Neural crest cell (in vitro differentiated cells): ENCODE measurements around the gene PHACTR1. TPM values are rescaled to one million over a fixed set of nuclear protein-coding genes. Genes with fewer than 3 reads are reported as not detected.
A peak's percentile ranks its signal among the peaks of the same experiment; 100 is the strongest.

Source experiments
- DNase-seq: peaks from one replicate; pipeline ENCODE4 v3.0.0; 2021; ENCODE audit warnings: low read depth, mixed read lengths, low spot score
- H3K27ac Mint-ChIP-seq: one replicate; pipeline ENCODE4 v1.8.0; 2021; ENCODE audit warnings: mild to moderate bottlenecking, mixed read lengths; ENCODE audit not compliant: unreplicated experiment
- H3K27me3 Mint-ChIP-seq: 2 replicates; pipeline ENCODE4 v1.8.0; 2021; ENCODE audit warnings: low read depth, mild to moderate bottlenecking, mixed read lengths
- H3K36me3 Mint-ChIP-seq: 2 replicates; pipeline ENCODE4 v1.8.0; 2021; ENCODE audit warnings: low read depth, mild to moderate bottlenecking, mixed read lengths
- H3K4me1 Mint-ChIP-seq: 2 replicates; pipeline ENCODE4 v1.8.0; 2021; ENCODE audit warnings: mixed read lengths
- H3K4me3 Mint-ChIP-seq: one replicate; pipeline ENCODE4 v1.8.0; 2021; ENCODE audit warnings: mild to moderate bottlenecking, mixed read lengths
- H3K9me3 Mint-ChIP-seq: 2 replicates; pipeline ENCODE4 v1.8.0; 2021; ENCODE audit warnings: mixed read lengths
- total RNA-seq: library from RNA; stranded (reverse); gene quantifications from 2 replicates; pipeline ENCODE4 v1.2.1, GENCODE V29; 2021
- TF ChIP-seq, protein P1 (sequence below): fragments of 200-600 bp; sonication (generic); conservative IDR thresholded peaks from 2 replicates; pipeline ENCODE4 v1.5.0; 2021; ENCODE audit warnings: antibody characterized with exemption, mild to moderate bottlenecking

Gene PHACTR1
- total RNA-seq, 1 donor from 2014 or later = 10.4 TPM

GRCh38 chr6:13289789-13290318, 573.3 kb downstream of the PHACTR1 start:
- H3K4me3 Mint-ChIP-seq = no peak overlapping the region
- H3K27ac Mint-ChIP-seq = peak overlapping the region; percentile 39
- no peaks in the 10 kb centered on the region for H3K9me3 Mint-ChIP-seq
- H3K4me1 Mint-ChIP-seq = peaks cover 8% of the 10 kb centered on the region
- H3K36me3 Mint-ChIP-seq = peaks cover 54% of the 10 kb centered on the region
- no peaks in the 10 kb centered on the region for H3K27me3 Mint-ChIP-seq
- no peak for DNase-seq
- TF ChIP-seq, protein P1, sequence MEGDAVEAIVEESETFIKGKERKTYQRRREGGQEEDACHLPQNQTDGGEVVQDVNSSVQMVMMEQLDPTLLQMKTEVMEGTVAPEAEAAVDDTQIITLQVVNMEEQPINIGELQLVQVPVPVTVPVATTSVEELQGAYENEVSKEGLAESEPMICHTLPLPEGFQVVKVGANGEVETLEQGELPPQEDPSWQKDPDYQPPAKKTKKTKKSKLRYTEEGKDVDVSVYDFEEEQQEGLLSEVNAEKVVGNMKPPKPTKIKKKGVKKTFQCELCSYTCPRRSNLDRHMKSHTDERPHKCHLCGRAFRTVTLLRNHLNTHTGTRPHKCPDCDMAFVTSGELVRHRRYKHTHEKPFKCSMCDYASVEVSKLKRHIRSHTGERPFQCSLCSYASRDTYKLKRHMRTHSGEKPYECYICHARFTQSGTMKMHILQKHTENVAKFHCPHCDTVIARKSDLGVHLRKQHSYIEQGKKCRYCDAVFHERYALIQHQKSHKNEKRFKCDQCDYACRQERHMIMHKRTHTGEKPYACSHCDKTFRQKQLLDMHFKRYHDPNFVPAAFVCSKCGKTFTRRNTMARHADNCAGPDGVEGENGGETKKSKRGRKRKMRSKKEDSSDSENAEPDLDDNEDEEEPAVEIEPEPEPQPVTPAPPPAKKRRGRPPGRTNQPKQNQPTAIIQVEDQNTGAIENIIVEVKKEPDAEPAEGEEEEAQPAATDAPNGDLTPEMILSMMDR = no peak

DNA sequence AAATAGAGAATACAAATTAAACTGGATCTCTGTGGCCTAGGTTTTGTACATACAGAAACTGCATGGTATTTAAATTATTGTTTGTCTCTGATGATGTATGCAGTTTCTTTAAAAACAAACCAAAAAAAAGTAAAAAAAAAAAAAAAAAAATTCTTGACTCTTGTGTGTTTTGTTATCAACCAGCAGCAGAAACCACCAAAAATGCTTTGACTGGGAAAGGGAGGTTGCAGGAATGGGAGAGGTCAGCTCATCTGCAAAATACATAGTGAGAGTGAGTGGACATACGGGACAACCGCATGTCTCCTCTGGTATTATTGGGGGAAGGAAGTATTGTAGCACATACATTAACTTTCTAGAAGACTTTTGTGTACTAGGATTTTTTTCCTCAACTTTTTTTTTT, 573.8 kb downstream of the PHACTR1 start:
- Mint-ChIP-seq H3K27me3 (no peaks in the 10 kb centered on the region), H3K4me1 (peaks cover 8% of the 10 kb centered on the region), H3K36me3 (peaks cover 58% of the 10 kb centered on the region), H3K27ac (no peak overlapping the region), H3K4me3 (no peak overlapping the region), H3K9me3 (no peaks in the 10 kb centered on the region)
- no peak for DNase-seq
- TF ChIP-seq, protein P1 = no peak

DNA sequence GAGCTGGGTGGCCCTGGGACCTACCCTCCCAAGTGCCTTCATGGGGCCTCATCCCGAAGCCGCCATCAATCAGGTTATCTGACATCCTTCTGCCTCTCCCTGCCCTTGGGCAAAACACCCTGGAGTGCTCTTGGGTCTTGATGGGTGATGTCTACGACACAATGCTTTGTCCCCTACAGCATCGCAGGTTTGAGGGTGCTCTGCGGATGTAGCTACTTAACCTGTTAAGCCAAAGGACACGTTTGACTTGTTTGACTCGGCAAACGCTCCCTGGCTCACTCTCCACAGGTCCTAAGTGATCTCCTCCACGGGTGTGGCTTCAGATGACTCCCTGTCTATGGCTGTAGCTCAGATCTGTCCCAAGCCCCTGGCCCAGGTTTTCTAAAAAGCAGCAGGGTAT, 576.2 kb downstream of the PHACTR1 start:
- no peak for DNase-seq
- Mint-ChIP-seq H3K9me3 (no peaks in the 10 kb centered on the region), H3K36me3 (peaks cover 38% of the 10 kb centered on the region), H3K4me3 (no peak overlapping the region), H3K27me3 (no peaks in the 10 kb centered on the region), H3K27ac (peak overlapping the region; percentile 35), H3K4me1 (peaks cover 8% of the 10 kb centered on the region)
- TF ChIP-seq, protein P1 = no peak

DNA sequence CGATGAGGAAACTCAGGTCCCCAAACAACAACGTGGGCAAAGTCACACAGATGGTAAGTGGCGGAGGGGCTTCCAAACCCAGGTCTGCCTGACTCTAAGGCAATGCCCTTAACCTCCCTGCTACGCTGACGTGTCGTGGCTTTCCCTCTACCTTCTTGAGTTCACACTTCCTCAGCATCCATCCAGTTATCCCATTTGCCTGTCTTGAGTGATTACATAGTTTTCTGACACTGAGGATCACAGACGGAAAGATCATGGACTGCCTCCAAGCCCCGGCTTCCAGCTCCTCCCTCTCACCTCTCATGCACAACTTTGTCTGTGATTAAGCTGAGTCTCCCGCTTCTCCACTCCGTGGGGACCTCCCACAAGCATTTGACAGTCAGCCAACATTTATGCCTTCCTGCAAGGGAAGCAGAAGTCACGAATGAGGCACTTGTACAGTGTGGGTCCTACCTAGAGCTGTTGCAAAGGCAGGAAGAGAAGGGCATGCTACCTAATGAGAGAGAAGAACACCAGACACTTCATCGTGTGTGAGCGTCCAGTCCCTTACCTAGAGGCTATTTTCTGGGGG, 578.0 kb downstream of the PHACTR1 start:
- H3K27me3 Mint-ChIP-seq = no peaks in the 10 kb centered on the region
- TF ChIP-seq, protein P1 = no peak
- no peak overlapping the region for H3K4me3 Mint-ChIP-seq
- H3K27ac Mint-ChIP-seq = no peak overlapping the region
- no peaks in the 10 kb centered on the region for H3K9me3 Mint-ChIP-seq
- no peak for DNase-seq
- H3K36me3 Mint-ChIP-seq = peaks cover 32% of the 10 kb centered on the region
- peaks cover 8% of the 10 kb centered on the region for H3K4me1 Mint-ChIP-seq

- Mint-ChIP-seq H3K27ac (no peak overlapping the region), H3K36me3 (peaks cover 28% of the 10 kb centered on the region), H3K27me3 (no peaks in the 10 kb centered on the region), H3K9me3 (no peaks in the 10 kb centered on the region), H3K4me1 (no peaks in the 10 kb centered on the region), H3K4me3 (no peak overlapping the region)
- DNase-seq = no peak
- TF ChIP-seq, protein P1 = no peak
These were observed 579.0 kb downstream of the PHACTR1 start for GRCh38 chr6:13295576-13295975.
